Activated T-helper 9 cell treated with anti-CD3 and anti-CD28 coated beads, Interleukin-2, amount 50 U/mL, for 16 hours (primary cell): ENCODE measurements around the gene ZNF800.

Experiments
- DNase-seq: peaks from one replicate; pipeline ENCODE4 v3.0.0-alpha.2; 2020; ENCODE audit warnings: low read depth

The ZNF800 gene

DNA sequence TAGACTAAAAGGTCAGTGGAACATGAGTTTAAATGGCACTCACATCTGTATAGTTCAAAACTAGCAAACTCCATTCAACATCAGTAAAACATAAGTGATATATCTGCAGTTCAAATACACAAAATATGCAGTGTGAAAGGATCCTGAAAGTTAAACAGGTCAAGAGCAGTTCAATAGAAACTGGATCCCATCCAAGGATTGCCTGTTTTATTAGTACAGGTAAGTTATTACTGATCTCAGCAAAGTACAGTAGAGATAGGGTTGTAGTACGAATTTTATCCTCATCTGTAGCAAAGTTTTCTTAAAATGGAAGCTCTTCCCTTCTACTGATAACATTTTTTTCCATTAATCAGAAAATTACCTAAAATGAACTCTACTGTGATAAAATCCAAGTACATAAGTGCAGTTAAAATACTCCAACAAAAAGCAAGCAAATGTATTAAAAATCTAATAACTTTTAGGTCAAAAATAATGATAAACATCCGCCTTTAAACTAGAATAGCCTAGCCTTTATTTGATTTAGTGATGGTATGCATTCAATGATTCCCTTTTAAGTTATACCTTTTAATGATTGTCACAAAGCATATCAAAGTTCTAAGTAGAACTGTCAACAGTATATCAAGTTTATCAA, 2.2 kb downstream of the ZNF800 start:
- no peak for DNase-seq

GRCh38 chr7:127389321-127389720, 3.2 kb downstream of the ZNF800 start:
- no peak for DNase-seq

DNA sequence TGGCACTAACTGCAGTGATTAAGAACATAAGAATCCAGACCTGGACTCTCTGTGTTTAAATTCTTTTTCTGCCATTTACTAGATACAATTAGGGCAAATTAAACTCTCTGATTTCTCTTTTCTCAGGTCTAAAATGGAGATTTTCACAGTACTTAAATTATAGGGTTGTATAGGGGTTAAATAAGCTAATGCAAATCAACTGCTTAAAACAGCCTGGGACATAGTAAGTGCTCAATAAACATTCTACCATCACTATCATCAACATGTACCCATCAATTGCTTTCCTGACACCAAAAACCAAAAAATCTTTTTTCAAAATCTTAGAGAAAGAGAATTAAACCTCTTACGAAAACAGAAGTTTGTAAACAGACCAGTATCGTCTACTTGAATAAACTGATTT, 4.5 kb downstream of the ZNF800 start:
- DNase-seq, result no peak

DNA sequence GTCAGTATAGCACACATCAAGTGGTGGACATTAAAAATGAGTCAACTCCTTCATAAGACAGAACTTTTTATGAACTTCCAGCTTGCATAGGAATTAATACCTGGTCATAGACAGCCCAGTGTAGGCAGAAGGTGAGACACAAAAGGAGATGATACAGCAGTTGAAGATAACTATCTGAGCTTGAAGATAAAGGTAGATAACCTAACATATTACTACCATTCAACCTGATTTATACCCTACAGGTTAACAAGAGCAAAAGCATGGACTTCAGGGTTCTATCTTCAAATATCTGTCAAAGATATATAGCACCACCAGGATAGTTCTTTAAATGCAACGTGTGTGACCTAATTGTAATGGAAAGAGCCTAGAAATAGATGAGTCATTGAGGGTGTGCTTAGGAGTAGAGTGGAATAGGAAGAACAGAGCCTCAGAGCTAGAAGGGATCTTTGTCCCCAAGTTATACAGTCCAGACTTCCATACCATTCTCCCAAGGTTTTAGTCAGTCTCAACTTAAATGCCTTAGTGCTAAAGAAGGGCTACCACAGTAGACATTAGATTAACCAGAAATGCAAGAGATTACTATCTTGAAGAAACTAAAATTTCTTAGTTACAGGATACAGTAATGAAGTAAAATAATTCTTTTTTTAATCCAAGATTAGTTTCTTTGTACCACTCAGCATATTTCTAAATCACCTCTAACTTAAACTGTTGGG, 9.2 kb downstream of the ZNF800 start:
- no peak for DNase-seq

- no peak for DNase-seq
These were observed 10.0 kb downstream of the ZNF800 start for GRCh38 chr7:127382301-127383085.

- no peak for DNase-seq
These were observed 12.0 kb downstream of the ZNF800 start for GRCh38 chr7:127380479-127380878.

DNA sequence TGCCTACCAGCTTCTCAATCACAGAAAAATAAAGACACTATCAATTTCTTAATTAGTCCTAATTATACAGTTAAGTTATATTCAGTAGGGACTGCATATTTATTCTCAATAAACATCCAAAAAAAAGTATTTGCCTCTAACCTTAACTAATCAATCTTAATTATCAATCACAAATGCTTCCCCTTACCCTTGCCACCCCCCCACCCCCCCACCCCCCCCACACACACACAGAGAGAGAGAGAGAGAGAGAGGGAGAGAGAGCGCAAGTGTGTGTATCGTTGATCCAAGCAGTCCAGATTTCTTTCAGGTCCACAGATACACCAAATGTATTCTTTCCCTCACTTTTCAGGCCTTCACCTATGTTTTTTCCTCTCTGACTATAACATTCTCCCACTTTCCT, 12.9 kb downstream of the ZNF800 start:
- DNase-seq, result no peak

DNA sequence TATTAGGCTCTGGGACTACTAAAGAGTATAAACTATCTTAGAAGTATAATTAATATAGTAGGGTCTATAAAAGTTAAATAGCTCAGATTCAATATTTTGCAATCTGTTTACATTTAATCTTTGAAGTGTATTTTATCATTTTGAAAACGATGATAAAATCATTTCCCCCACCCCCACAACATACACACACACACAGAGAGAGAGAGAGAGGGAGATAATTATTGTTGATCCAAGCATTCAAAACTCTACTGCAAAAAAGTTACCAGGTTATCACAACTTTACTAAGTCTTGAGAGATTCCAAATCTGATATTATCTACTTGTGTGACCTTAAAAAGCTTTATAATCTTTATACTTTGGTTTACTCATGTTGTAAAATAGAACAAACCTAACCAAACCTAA, 14.0 kb downstream of the ZNF800 start:
- no peak for DNase-seq

GRCh38 chr7:127377425-127377824, 15.1 kb downstream of the ZNF800 start:
- DNase-seq, result no peak

- no peak for DNase-seq
These were observed 16.9 kb downstream of the ZNF800 start for GRCh38 chr7:127375631-127376030.

DNA sequence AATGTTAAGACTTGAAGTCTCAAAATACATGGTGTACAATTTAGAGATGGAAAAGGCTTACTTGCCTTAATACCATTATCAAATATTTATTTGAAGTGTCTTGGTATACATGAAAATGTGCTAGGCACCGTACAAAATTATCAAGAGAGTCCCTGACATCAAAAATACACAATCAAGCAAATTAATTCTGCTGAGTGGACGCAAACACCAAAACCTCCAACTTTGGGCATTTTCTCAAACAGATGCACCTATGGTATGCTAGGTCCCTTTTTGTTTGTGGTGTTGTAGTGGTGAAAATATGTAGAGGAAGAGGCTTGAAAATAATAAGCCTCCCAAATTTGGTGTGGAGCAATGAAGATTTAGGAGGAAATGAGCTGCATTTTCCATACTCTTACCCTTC, 24.8 kb downstream of the ZNF800 start:
- DNase-seq, result no peak

GRCh38 chr7:127366680-127367079, 25.8 kb downstream of the ZNF800 start:
- no peak for DNase-seq

GRCh38 chr7:127365957-127366315, 26.6 kb downstream of the ZNF800 start:
- no peak for DNase-seq

DNA sequence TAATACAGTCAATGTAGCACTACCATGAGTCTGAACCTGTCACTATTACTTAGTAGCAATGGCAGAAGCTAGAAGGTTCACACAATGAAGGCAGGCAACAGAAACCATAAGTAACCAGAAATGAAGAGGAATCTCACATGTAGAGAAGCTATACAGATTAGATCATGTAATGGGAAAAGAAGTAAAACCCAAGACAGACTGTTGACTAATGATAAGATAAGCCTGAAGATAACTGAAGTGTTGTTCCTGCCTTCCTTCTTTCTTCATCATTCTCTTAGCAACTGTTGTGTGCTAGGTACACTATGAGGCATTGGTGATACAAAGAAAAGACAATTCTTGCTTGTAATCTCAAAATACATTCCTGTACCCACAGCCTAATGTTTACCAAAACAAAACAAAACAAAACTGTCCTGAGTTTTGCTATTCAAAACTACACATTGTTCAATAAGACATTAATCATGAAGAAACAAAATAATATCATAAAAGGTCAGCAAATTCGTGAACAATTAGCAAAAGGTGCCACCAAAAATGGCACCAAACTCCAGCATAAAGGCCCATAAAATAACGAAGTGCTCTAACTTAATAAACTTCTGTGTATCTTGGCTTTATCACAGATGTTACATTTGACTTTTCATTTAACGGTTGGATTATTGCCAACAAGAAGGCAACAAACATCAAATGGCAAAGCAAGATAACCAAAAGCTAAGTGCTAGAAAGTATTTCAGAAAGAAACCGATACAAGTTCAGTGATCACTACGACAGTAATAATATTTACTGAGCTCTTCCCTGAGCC, 27.1 kb downstream of the ZNF800 start:
- DNase-seq, result no peak

GRCh38 chr7:127362364-127363027, 30.0 kb downstream of the ZNF800 start:
- DNase-seq, result no peak

GRCh38 chr7:127361736-127362135, 30.8 kb downstream of the ZNF800 start:
- DNase-seq, result no peak

- no peak for DNase-seq
These were observed 33.5 kb downstream of the ZNF800 start for GRCh38 chr7:127359011-127359410.

- DNase-seq, result no peak
These were observed 38.6 kb downstream of the ZNF800 start for GRCh38 chr7:127353897-127354296.

- DNase-seq, result no peak
These were observed 41.9 kb downstream of the ZNF800 start for GRCh38 chr7:127350586-127350985.

- DNase-seq, result no peak
These were observed 42.6 kb downstream of the ZNF800 start for GRCh38 chr7:127349881-127350280.

GRCh38 chr7:127348247-127348631, 44.3 kb downstream of the ZNF800 start:
- DNase-seq, result no peak
